HEK293 (cell line): ENCODE data around the gene KRT6A.

Source experiments
- CTCF ChIP-seq: fragments of 450-650 bp; formaldehyde crosslinking; IDR thresholded peaks from 2 replicates; pipeline ENCODE4 v1.5.1; 2016; ENCODE audit warnings: missing biosample characterization, missing genetic modification characterization
- ZNF2 ChIP-seq: fragments of 450-650 bp; formaldehyde crosslinking; IDR thresholded peaks from 2 replicates; pipeline ENCODE4 v1.5.1; 2016; ENCODE audit warnings: missing biosample characterization, missing genetic modification characterization
- ZSCAN5A ChIP-seq: fragments of 450-650 bp; formaldehyde crosslinking; IDR thresholded peaks from 2 replicates; pipeline ENCODE4 v1.5.1; 2016; ENCODE audit warnings: missing biosample characterization, missing genetic modification characterization

DNA sequence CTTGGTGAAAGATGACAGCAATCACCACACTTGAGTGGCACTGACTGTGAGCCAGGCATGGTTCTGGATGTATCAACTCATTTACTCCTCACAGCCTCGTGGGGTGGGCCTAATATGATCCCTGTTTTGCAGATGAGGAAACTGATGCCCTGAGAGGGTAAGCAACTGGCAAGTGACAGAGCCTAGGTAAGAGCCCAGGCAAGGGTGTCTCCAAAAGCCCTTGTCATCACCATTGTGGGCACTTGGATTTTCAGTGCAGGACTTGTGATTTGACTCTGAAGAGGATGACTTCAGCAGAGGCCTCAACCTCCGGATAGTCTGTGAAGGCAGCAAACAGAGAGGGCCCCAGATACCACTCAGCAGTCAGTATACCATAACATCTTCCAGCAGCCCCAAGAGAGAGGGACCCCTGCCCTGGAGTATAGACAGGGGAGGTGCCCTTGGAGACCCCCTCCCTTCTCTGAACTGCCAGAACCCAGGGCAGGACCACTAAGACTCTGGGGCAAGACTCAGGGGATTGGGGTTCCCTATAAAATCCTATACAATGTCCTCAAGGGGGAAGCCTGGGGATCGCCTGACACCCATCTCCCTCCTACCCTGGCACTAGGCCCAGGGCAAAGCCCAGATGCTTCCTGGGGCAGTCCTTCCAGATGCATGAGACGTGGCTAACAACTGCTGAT lies 34.2 kb upstream of the KRT6A start:
- TF ChIP-seq ZNF2 (no peak), ZSCAN5A (tag by site-specific recombination) (no peak), CTCF (no peak)
